ENCODE measurements around the gene GTF2A2. TPM values are rescaled to one million over a fixed set of nuclear protein-coding genes. Genes with fewer than 3 reads are reported as not detected.
"Not testable (repeated sequence)": the region's sequence is repeated elsewhere in the genome, so short reads cannot be mapped to it uniquely, and the experiment has no call there.

GTF2A2 gene
- total and polyA plus RNA-seq, 5 experiments from 2014 or later, result 62.0 to 136 (median 97.2) TPM

GRCh38 chr15:59657635-59658125, 365 bp upstream of the GTF2A2 start:
- H3K4me1 Mint-ChIP-seq, result peaks cover 5 to 14% (median 8%) of the 10 kb centered on the region in 4 donors
- DNase-seq, result no peak
- no peaks in the 10 kb centered on the region for H3K9me3 Mint-ChIP-seq
- H3K27me3 Mint-ChIP-seq, result no peaks in the 10 kb centered on the region
- peak; percentile 21 to 27 for ATAC-seq
- peak overlapping the region in 1 of 10 donors; percentile 92 for H3K27ac Mint-ChIP-seq
- POLR2A ChIA-PET, result interaction anchor here (0.6 to 2.5 kb wide), 7 partner anchors 13 to 889 kb away, joined by 3 to 26 read pairs (median 3); partner anchors contain the start of gene BNIP2
- H3K36me3 Mint-ChIP-seq, result peaks cover 3 to 24% (median 5%) of the 10 kb centered on the region in 3 donors
- H3K4me3 Mint-ChIP-seq, result no peak overlapping the region

- POLR2A ChIA-PET, result no interaction called here
- Mint-ChIP-seq H3K4me3 (no peak overlapping the region), H3K27me3 (no peaks in the 10 kb centered on the region), H3K4me1 (peaks cover 8 to 17% (median 13%) of the 10 kb centered on the region in 4 donors), H3K36me3 (peaks cover 8 to 26% (median 18%) of the 10 kb centered on the region in 3 donors), H3K27ac (no peak overlapping the region), H3K9me3 (no peaks in the 10 kb centered on the region)
- ATAC-seq, result no peak
- no peak for DNase-seq
Observed at GRCh38 chr15:59654046-59654445, 3.3 kb downstream of the GTF2A2 start.

- Mint-ChIP-seq H3K9me3 (no peaks in the 10 kb centered on the region), H3K36me3 (peaks cover 8 to 51% (median 18%) of the 10 kb centered on the region in 3 donors), H3K4me3 (no peak overlapping the region), H3K27ac (peak overlapping the region in 2 of 10 donors; percentile 3 to 9), H3K27me3 (no peaks in the 10 kb centered on the region), H3K4me1 (peaks cover 3 to 17% (median 12%) of the 10 kb centered on the region in 4 donors)
- POLR2A ChIA-PET, result no interaction called here
- ATAC-seq (no peak), DNase-seq (no peak)
Observed at GRCh38 chr15:59649603-59650002, 7.7 kb downstream of the GTF2A2 start.

- H3K27ac Mint-ChIP-seq, result peak overlapping the region in 2 of 10 donors; percentile 62 to 68
- DNase-seq, result no peak
- H3K27me3 Mint-ChIP-seq, result no peaks in the 10 kb centered on the region
- POLR2A ChIA-PET, result no interaction called here
- H3K36me3 Mint-ChIP-seq, result peaks cover 0 to 61% (median 8%) of the 10 kb centered on the region in 3 donors
- no peak overlapping the region for H3K4me3 Mint-ChIP-seq
- no peak for ATAC-seq
- no peaks in the 10 kb centered on the region for H3K9me3 Mint-ChIP-seq
- H3K4me1 Mint-ChIP-seq, result peaks cover 0 to 14% (median 9%) of the 10 kb centered on the region in 4 donors
Observed at GRCh38 chr15:59647085-59647484, 10.2 kb downstream of the GTF2A2 start.

- H3K27me3 Mint-ChIP-seq, result no peaks in the 10 kb centered on the region
- POLR2A ChIA-PET, result no interaction called here
- no peak for DNase-seq
- ATAC-seq, result no peak
- H3K4me1 Mint-ChIP-seq, result peaks cover 0 to 14% (median 9%) of the 10 kb centered on the region in 4 donors
- H3K9me3 Mint-ChIP-seq, result no peaks in the 10 kb centered on the region
- peaks cover 0 to 61% (median 4%) of the 10 kb centered on the region in 3 donors for H3K36me3 Mint-ChIP-seq
- H3K27ac Mint-ChIP-seq, result peak overlapping the region in 1 of 10 donors; percentile 18
- H3K4me3 Mint-ChIP-seq, result no peak overlapping the region
Observed at GRCh38 chr15:59646277-59646676, 11.0 kb downstream of the GTF2A2 start.

- H3K9me3 Mint-ChIP-seq, DNase-seq, ATAC-seq, H3K27ac Mint-ChIP-seq, H3K27me3 Mint-ChIP-seq, H3K4me3 Mint-ChIP-seq, POLR2A ChIA-PET: not testable (repeated sequence)
- Mint-ChIP-seq H3K36me3 (peaks cover 0 to 62% (median 4%) of the 10 kb centered on the region in 3 donors), H3K4me1 (peaks cover 0 to 13% (median 9%) of the 10 kb centered on the region in 4 donors)
Observed at GRCh38 chr15:59645812-59646211, 11.5 kb downstream of the GTF2A2 start.

GRCh38 chr15:59644756-59645155, 12.6 kb downstream of the GTF2A2 start:
- Mint-ChIP-seq H3K27me3 (no peaks in the 10 kb centered on the region), H3K9me3 (no peaks in the 10 kb centered on the region), H3K4me1 (peaks cover 0 to 13% (median 8%) of the 10 kb centered on the region in 4 donors), H3K4me3 (no peak overlapping the region), H3K27ac (peak overlapping the region in 2 of 10 donors; percentile 1 to 56), H3K36me3 (peaks cover 0 to 62% (median 3%) of the 10 kb centered on the region in 3 donors)
- no peak for ATAC-seq
- POLR2A ChIA-PET, result no interaction called here
- DNase-seq, result no peak

- ATAC-seq, result no peak
- POLR2A ChIA-PET, result interaction anchor here (0.7 kb wide), 1 partner anchor 61 kb away, joined by 5 read pairs; no protein-coding TSS in a partner anchor
- Mint-ChIP-seq H3K4me3 (no peak overlapping the region), H3K27me3 (no peaks in the 10 kb centered on the region), H3K9me3 (no peaks in the 10 kb centered on the region), H3K36me3 (peaks cover 0 to 67% (median 5%) of the 10 kb centered on the region in 3 donors), H3K27ac (peak overlapping the region in 2 of 10 donors; percentile 5 to 6), H3K4me1 (peaks cover 0 to 13% (median 6%) of the 10 kb centered on the region in 4 donors)
- DNase-seq, result no peak
Observed at GRCh38 chr15:59642351-59642750, 15.0 kb downstream of the GTF2A2 start.

GRCh38 chr15:59637507-59637906, 19.8 kb downstream of the GTF2A2 start:
- ATAC-seq, H3K27me3 Mint-ChIP-seq, DNase-seq, H3K9me3 Mint-ChIP-seq, H3K4me3 Mint-ChIP-seq, POLR2A ChIA-PET, H3K4me1 Mint-ChIP-seq: not testable (repeated sequence)
- H3K27ac Mint-ChIP-seq, result peak overlapping the region in 2 of 10 donors; percentile 1 to 41
- H3K36me3 Mint-ChIP-seq, result peaks cover 2 to 55% (median 5%) of the 10 kb centered on the region in 3 donors

- Mint-ChIP-seq H3K4me1 (peaks cover 0 to 3% (median 1%) of the 10 kb centered on the region in 4 donors), H3K9me3 (no peaks in the 10 kb centered on the region), H3K36me3 (peaks cover 5 to 45% (median 8%) of the 10 kb centered on the region in 3 donors), H3K27me3 (peaks cover 0 to 11% (median 0%) of the 10 kb centered on the region in 5 donors), H3K4me3 (no peak overlapping the region), H3K27ac (peak overlapping the region in 2 of 10 donors; percentile 53 to 62)
- DNase-seq (no peak), ATAC-seq (no peak)
- POLR2A ChIA-PET, result no interaction called here
Observed at GRCh38 chr15:59636184-59636583, 21.1 kb downstream of the GTF2A2 start.

GRCh38 chr15:59632714-59633113, 24.6 kb downstream of the GTF2A2 start:
- peaks cover 0 to 11% (median 0%) of the 10 kb centered on the region in 5 donors for H3K27me3 Mint-ChIP-seq
- no peak overlapping the region for H3K27ac Mint-ChIP-seq
- peaks cover 0 to 2% (median 0%) of the 10 kb centered on the region in 4 donors for H3K4me1 Mint-ChIP-seq
- no peak overlapping the region for H3K4me3 Mint-ChIP-seq
- DNase-seq (no peak), ATAC-seq (no peak)
- peaks cover 0 to 12% (median 8%) of the 10 kb centered on the region in 3 donors for H3K36me3 Mint-ChIP-seq
- POLR2A ChIA-PET, result no interaction called here
- no peaks in the 10 kb centered on the region for H3K9me3 Mint-ChIP-seq

GRCh38 chr15:59622289-59622688, 35.0 kb downstream of the GTF2A2 start:
- Mint-ChIP-seq H3K4me1 (peaks cover 0 to 2% (median 0%) of the 10 kb centered on the region in 4 donors), H3K27me3 (peaks cover 0 to 23% (median 3%) of the 10 kb centered on the region in 5 donors), H3K9me3 (no peaks in the 10 kb centered on the region), H3K4me3 (no peak overlapping the region), H3K36me3 (no peaks in the 10 kb centered on the region), H3K27ac (peak overlapping the region in 1 of 10 donors; percentile 26)
- ATAC-seq (no peak), DNase-seq (peak in 2 of 10 donors; percentile 4 to 7)
- POLR2A ChIA-PET, result no interaction called here

GRCh38 chr15:59618406-59618805, 38.9 kb downstream of the GTF2A2 start:
- Mint-ChIP-seq H3K9me3 (peaks cover 0 to 8% (median 0%) of the 10 kb centered on the region in 9 donors), H3K4me1 (peaks cover 2 to 10% (median 8%) of the 10 kb centered on the region in 4 donors), H3K27ac (peak overlapping the region in 1 of 10 donors; percentile 46), H3K36me3 (peaks cover 0 to 5% (median 3%) of the 10 kb centered on the region in 3 donors), H3K4me3 (no peak overlapping the region), H3K27me3 (peaks cover 0 to 18% (median 10%) of the 10 kb centered on the region in 5 donors)
- DNase-seq (no peak), ATAC-seq (no peak)
- POLR2A ChIA-PET, result no interaction called here
